AG04450 (cell line): Measurements from ENCODE around the gene SLC25A1. TPM values are rescaled to one million over a fixed set of nuclear protein-coding genes. Genes with fewer than 3 reads are reported as not detected.
"Not testable (repeated sequence)": the region's sequence is repeated elsewhere in the genome, so short reads cannot be mapped to it uniquely, and the experiment has no call there.

Experiments
- CTCF ChIA-PET: fragments of 300-600, 350-600 bp; formaldehyde crosslinking; extraction: SDS; loops from one replicate; lab custom pipeline; 2022; ENCODE audit warnings: antibody characterized with exemption, inconsistent platforms; lab: Charles Lee
- POLR2A ChIA-PET: fragments of 350-600 bp; formaldehyde crosslinking; extraction: SDS; loops from one replicate; lab custom pipeline; 2021; ENCODE audit warnings: antibody characterized with exemption, inconsistent platforms; lab: Yijun Ruan, JAX
- DNase-seq: peaks from one replicate; pipeline ENCODE4 v3.0.0-alpha.2; 2011; ENCODE audit warnings: low read depth, low spot score
- H3K27ac ChIP-seq: one replicate; pipeline ENCODE4 v1.5.1; 2012; ENCODE audit warnings: low read depth, low read length, control low read depth
- H3K27me3 ChIP-seq: one replicate; pipeline ENCODE4 v1.6.0; 2012; ENCODE audit warnings: low read length; ENCODE audit not compliant: control insufficient read depth, insufficient read depth
- H3K4me3 ChIP-seq: 2 replicates; pipeline ENCODE4 v1.5.1; 2011; ENCODE audit warnings: mild to moderate bottlenecking, low read depth, low read length, control low read depth
- H3K9me3 ChIP-seq: 2 replicates; pipeline ENCODE4 v1.5.1; 2012; ENCODE audit warnings: low read length; ENCODE audit not compliant: control insufficient read depth, insufficient read depth
- polyA plus RNA-seq: library from polyadenylated mRNA; depleted of rRNA; stranded (reverse); fragments of >200 nt; gene quantifications from 2 replicates; pipeline ENCODE4 v1.2.3, GENCODE V29; 2011
- TF ChIP-seq, protein P1 (sequence below): IDR thresholded peaks from 2 replicates; pipeline ENCODE4 v1.5.1; 2011; ENCODE audit warnings: low read depth, low read length, control low read depth, inconsistent platforms

SLC25A1 gene
- polyA plus RNA-seq, 1 experiment, result 18.4 TPM

GRCh38 chr22:19207401-19207808 is 28.9 kb upstream of the SLC25A1 start:
- no peaks in the 10 kb centered on the region for H3K27me3 ChIP-seq
- no peak overlapping the region for H3K27ac ChIP-seq
- H3K4me3 ChIP-seq, result no peak overlapping the region
- ChIA-PET CTCF (no interaction called here), POLR2A (no interaction called here)
- TF ChIP-seq, protein P1, sequence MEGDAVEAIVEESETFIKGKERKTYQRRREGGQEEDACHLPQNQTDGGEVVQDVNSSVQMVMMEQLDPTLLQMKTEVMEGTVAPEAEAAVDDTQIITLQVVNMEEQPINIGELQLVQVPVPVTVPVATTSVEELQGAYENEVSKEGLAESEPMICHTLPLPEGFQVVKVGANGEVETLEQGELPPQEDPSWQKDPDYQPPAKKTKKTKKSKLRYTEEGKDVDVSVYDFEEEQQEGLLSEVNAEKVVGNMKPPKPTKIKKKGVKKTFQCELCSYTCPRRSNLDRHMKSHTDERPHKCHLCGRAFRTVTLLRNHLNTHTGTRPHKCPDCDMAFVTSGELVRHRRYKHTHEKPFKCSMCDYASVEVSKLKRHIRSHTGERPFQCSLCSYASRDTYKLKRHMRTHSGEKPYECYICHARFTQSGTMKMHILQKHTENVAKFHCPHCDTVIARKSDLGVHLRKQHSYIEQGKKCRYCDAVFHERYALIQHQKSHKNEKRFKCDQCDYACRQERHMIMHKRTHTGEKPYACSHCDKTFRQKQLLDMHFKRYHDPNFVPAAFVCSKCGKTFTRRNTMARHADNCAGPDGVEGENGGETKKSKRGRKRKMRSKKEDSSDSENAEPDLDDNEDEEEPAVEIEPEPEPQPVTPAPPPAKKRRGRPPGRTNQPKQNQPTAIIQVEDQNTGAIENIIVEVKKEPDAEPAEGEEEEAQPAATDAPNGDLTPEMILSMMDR, result no peak
- no peaks in the 10 kb centered on the region; the same call in 1 of the 2 replicates for H3K9me3 ChIP-seq
- DNase-seq, result no peak

- no peaks in the 10 kb centered on the region; the same call in 1 of the 2 replicates for H3K9me3 ChIP-seq
- H3K27ac ChIP-seq, result no peak overlapping the region
- no peaks in the 10 kb centered on the region for H3K27me3 ChIP-seq
- ChIA-PET POLR2A (no interaction called here), CTCF (interaction anchor here (0.7 kb wide), 1 partner anchor 290 kb away, joined by 3 read pairs; no protein-coding TSS in a partner anchor)
- TF ChIP-seq, protein P1, result no peak
- DNase-seq, result no peak
- H3K4me3 ChIP-seq, result no peak overlapping the region
Observed at GRCh38 chr22:19206287-19206686, 27.8 kb upstream of the SLC25A1 start.

- ChIA-PET POLR2A (no interaction called here), CTCF (no interaction called here)
- no peak for DNase-seq
- TF ChIP-seq, protein P1, result no peak
- H3K27ac ChIP-seq, result no peak overlapping the region
- H3K4me3 ChIP-seq, result no peak overlapping the region
- no peaks in the 10 kb centered on the region for H3K27me3 ChIP-seq
- no peaks in the 10 kb centered on the region; the same call in 1 of the 2 replicates for H3K9me3 ChIP-seq
Observed at GRCh38 chr22:19204640-19205039, 26.1 kb upstream of the SLC25A1 start.

DNA sequence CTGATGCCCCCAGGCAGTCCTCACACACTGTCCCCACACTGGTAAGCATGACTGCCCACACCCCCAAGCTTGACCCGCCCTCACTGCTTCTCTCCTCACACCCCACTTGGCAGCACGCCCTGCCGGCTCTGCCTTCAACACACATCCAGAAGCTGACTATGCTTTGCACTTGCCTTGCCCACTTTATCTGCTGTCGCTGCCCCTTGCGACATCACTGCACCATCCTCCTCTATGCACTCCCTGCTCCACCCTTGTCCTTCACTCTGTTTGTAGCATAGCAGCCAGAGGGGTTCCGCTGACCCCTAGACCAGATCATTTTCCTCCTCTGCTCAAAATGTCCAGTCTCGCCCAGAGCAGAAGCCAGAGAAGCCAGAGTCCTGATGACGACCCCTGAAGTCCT is 25.3 kb upstream of the SLC25A1 start:
- Histone ChIP-seq H3K27ac (no peak overlapping the region), H3K27me3 (no peaks in the 10 kb centered on the region), H3K9me3 (no peaks in the 10 kb centered on the region; the same call in 1 of the 2 replicates), H3K4me3 (no peak overlapping the region)
- ChIA-PET CTCF (no interaction called here), POLR2A (no interaction called here)
- no peak for DNase-seq
- TF ChIP-seq, protein P1, result no peak

DNA sequence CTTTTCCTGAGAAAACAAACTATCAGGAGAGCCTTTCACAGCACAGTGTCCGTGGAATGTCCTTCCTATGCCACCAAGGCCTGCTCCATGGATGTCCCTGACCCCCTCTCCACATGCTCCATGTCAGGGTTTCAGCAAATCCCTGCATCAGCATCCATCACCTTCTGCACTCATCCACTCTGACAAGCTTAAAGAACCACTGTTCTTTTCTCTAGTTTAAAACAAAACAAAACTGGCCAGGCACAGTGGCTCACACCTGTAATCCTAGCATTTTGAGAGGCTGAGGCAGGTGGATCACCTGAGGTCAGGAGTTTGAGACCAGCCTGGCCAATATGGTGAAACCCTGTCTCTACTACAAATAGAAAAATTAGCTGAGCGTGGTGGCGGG is 24.3 kb upstream of the SLC25A1 start:
- CTCF ChIA-PET, H3K9me3 ChIP-seq, H3K27me3 ChIP-seq, H3K27ac ChIP-seq, POLR2A ChIA-PET, DNase-seq, H3K4me3 ChIP-seq: not testable (repeated sequence)
